ENCODE data around the gene EGFL8. TPM values are rescaled to one million over a fixed set of nuclear protein-coding genes. Genes with fewer than 3 reads are reported as not detected.
"Not testable (repeated sequence)": the region's sequence is repeated elsewhere in the genome, so short reads cannot be mapped to it uniquely, and the experiment has no call there.

The EGFL8 gene
- total RNA-seq, 1 donor: 0.72 TPM

DNA sequence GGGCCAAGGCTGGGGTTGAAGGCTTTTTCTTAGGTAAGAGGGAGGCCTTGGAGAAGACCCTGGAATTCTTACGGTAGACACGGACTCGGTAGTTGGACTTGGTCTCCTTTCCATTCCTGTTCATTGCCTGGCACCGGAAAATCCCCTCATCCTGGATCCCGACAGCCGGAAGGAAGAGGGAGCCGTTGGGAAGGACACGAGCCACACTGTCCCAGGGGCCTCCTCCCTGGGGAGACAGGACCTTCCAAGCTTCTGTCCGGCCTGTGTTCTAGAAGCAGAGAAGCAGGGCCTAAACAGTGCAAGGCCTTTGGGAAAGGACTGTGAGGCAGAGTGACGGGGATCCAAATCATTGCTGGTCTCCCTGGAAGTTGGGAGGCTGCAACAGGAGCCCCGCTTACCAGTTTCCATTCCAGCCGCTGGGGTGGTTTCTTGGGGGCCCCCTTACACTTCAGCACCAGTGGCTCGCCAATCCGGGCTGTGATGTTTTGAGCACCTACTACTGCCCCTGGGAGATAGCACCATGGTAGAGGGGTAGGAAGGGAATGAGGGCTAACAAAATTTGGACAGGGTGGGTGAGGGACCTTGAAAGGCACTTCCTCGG is 19.2 kb downstream of the EGFL8 start:
- TF ChIP-seq, protein P1, sequence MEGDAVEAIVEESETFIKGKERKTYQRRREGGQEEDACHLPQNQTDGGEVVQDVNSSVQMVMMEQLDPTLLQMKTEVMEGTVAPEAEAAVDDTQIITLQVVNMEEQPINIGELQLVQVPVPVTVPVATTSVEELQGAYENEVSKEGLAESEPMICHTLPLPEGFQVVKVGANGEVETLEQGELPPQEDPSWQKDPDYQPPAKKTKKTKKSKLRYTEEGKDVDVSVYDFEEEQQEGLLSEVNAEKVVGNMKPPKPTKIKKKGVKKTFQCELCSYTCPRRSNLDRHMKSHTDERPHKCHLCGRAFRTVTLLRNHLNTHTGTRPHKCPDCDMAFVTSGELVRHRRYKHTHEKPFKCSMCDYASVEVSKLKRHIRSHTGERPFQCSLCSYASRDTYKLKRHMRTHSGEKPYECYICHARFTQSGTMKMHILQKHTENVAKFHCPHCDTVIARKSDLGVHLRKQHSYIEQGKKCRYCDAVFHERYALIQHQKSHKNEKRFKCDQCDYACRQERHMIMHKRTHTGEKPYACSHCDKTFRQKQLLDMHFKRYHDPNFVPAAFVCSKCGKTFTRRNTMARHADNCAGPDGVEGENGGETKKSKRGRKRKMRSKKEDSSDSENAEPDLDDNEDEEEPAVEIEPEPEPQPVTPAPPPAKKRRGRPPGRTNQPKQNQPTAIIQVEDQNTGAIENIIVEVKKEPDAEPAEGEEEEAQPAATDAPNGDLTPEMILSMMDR (IDR thresholded peaks at IDR 0.05; ENCODE audit: insufficient read depth, low read length): no peak
- no peak for DNase-seq (ENCODE audit: low read depth)
- no peak overlapping the region for H3K4me3 ChIP-seq (ENCODE audit: low read depth, low read length)

DNA sequence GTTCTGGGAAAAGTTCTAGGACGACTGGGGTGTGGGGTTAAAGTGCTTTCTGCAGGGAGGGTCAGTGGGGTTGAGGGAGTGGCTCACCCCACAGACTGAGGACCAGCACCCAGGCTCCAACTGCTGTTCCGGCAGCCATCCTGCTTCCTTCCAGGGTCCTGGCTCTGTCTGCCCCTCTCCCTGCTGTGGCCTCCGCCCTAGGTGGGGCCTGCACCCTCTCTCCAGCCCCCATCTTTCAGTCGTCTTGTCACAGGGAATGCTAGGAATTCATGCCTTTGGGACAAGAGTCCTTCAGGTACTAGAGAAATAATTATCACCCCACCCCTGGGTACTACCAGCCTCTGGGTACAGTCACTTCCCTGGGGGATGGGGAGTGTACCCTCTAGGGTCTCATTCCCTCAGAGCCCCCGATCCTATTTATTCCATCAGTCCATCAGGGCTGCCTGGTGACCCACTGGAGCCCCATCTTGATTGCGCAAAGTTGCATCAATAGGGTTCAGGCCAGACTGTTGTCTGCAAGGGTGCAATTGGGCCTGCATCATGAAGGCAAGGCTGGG is 19.8 kb downstream of the EGFL8 start, which contains the start of gene AGER:
AGER (minus strand) TSS at position 170 of the 557 bp plus-strand sequence; CDS start at position 139, 31 bp downstream.
- H3K4me3 ChIP-seq (ENCODE audit: low read depth, low read length): no peak within 1 kb of the TSS
- DNase-seq (ENCODE audit: low read depth): no peak
- TF ChIP-seq, protein P1 (IDR thresholded peaks at IDR 0.05; ENCODE audit: insufficient read depth, low read length): no peak

DNA sequence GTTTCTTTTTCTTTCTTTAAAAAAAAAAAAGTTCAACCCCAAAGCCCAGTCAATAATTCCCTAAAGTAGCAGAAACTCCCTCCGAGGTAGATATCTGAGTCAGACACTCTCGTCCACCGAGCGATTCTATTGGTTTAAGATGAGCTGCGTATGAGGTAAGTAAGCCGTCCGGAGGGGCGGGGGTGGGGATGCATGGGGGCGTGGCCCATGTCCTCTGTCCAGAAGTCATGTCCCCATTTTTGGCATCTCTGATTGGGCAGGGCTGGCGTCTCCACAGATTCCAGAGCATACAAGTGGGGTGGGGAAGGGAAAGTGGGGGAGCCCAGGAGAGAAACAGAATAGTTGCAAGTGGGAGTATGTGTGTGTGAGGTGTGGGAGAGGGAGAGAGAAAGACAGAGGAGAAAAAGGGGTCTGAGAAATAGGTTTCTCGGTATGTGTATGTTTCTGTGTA is 21.3 kb downstream of the EGFL8 start:
- not testable (repeated sequence) for H3K4me3 ChIP-seq (ENCODE audit: low read depth, low read length)
- DNase-seq (ENCODE audit: low read depth): peak; percentile 85

DNA sequence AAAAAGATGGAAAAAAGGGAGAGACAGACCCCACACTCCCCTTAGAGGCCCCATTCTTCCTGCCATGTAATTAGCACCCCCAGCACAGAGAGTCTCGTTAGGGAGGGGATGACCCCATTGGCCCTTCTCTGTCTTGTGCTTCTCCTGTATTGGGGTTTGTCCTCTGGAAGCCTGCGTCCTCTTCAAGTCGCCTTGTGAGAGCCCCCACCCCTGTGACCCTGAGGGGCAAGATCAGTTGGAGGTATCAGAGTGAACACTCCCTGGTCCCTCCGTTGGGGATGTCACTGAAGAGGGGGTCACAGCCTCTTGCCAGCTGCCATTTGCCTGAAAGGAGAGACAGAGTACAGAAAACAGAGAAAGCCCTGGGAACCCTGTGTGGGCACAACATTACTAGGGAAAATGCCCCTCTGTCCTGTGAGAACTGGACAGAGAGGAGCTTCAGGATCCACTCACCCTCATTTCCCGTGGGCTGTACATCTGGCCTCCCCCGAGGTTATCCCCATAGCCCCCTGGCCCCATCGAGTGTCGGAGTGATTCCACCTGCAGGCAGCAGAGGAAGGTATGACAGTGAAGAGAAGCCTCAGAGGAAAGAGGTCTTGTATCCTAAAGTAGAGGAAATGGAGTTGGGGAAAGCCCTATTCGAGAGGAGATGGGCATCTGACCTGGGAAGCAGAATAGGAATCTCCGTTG is 21.9 kb downstream of the EGFL8 start:
- not testable (repeated sequence) for DNase-seq (ENCODE audit: low read depth); H3K4me3 ChIP-seq (ENCODE audit: low read depth, low read length)

DNA sequence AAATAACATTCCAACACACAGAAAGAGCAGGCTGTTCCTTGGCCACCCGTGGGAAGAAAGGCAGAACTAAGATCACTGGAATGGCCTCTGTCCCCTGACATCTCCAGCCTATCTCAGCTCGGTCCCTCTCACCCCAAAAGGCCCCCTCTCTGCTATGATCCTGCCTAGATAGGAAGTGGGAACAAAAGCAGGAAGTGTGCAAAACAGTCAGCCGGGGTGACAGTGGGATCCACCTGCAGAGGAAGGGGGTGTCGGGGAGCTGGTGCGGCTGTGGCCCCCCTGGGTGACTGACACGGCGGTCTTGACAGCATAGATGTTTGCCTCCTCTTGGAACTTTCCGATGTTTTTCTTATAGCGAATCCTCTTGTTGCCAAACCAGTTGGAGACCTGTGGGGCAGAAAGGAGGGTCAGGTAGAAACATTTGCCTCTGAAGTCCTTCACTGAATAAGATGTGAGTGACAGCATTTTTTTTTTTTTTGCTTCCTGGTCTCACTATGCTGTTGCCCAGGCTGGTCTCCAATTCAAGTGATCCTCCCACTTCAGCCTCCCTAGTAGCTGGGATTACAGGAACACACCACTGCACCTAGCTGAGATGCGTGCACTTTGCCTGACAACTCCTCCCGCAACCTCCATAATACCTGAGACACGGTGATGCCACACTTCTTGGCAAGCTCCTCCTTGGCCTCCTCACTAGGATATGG is 22.8 kb downstream of the EGFL8 start:
- H3K4me3 ChIP-seq (ENCODE audit: low read depth, low read length): no peak overlapping the region
- DNase-seq (ENCODE audit: low read depth): no peak
- TF ChIP-seq, protein P1 (IDR thresholded peaks at IDR 0.05; ENCODE audit: insufficient read depth, low read length): no peak

DNA sequence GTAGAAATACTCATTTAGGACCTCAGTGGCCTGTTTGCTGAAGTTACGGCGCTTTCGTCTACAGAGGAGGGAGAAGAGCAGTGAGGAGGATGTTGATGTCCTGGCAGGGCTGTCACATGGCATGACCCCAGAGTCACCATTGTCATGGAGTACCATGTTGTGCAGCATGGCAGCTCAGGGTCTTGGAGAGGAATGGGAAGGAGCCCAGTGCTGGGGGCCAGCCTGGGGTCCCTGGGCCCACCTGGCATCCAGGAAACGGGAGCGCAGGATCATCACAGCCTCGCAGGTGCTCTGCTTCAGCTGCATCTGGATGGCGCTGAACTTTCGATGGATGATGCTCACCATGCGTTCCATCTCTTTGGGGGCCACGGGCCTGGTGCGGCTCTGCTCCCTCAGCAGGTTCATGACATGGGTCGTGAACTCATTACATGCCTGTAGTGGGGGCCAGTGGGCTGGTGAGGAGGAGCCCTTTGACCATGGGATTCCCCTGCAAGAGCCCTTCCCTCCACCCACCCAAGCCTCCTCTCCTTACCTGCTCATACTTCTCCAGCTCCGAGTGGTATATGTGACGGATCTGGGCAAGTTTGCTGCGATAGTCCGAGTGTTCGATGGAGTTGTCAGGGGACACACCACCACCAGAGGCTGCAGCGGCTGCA is 23.5 kb downstream of the EGFL8 start:
- DNase-seq (ENCODE audit: low read depth): not testable (repeated sequence)
- H3K4me3 ChIP-seq (ENCODE audit: low read depth, low read length): peak overlapping the region; percentile 80

DNA sequence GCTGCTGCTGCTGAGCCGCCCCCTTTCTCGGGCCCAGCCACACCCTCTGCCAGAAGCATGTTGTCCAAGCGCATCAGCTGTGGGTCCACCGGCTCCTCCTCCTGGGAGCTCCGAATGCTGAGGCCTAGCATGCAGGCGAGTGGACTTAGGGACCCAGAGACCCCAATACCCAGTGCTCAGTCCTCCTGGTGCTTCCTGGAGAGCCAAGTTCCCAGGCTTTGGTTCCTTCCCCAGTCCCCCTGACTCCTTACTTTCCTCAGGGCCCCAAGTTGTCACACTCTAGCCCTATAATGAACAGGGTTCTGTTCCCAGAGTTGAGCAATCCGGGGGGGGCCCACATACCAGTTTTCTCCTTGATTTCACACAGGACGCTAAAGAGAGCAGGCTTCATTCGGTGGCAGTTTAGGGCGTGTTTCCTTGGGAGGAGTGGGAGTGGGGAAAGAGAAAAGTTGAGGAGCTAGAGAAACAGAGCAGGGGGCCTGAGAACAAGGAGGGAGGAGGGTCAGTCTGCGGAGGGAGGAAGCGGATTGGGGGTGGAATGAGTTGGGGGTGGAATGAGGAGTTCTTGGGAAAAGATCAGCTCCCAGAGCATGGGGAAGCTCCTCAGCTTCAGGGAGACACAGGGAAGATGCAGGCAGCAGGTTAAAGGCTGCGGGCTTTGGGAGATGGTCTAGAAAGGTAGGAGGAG is 24.1 kb downstream of the EGFL8 start:
- H3K4me3 ChIP-seq (ENCODE audit: low read depth, low read length): peak overlapping the region; percentile 80
- peak; percentile 19 for DNase-seq (ENCODE audit: low read depth)
- TF ChIP-seq, protein P1 (IDR thresholded peaks at IDR 0.05; ENCODE audit: insufficient read depth, low read length): no peak

All from fibroblast of the aortic adventitia (primary cell).